Kidney epithelial cell (primary cell): ENCODE results near the gene FADS3. TPM values are rescaled to one million over a fixed set of nuclear protein-coding genes. Genes with fewer than 3 reads are reported as not detected.

Source experiments
- DNase-seq: peaks from one replicate; pipeline ENCODE4 v3.0.0-alpha.2; 2010; ENCODE audit warnings: low read depth
- H3K27me3 ChIP-seq: 2 replicates; pipeline ENCODE4 v1.6.0; 2011; ENCODE audit warnings: low read length; ENCODE audit not compliant: control insufficient read depth, insufficient read depth
- H3K36me3 ChIP-seq: 2 replicates; pipeline ENCODE4 v1.5.1; 2011; ENCODE audit warnings: low read length; ENCODE audit not compliant: control insufficient read depth, insufficient read depth
- H3K4me3 ChIP-seq: 2 replicates; pipeline ENCODE4 v1.5.1; 2011; ENCODE audit warnings: low read depth, mild to moderate bottlenecking, control low read depth, low read length
- CTCF ChIP-seq: IDR thresholded peaks from 2 replicates; pipeline ENCODE4 v1.5.1; 2011; ENCODE audit warnings: mild to moderate bottlenecking, moderate library complexity, low read length, control low read depth, inconsistent platforms; ENCODE audit not compliant: insufficient read depth, poor library complexity, severe bottlenecking
- total RNA-seq: library from RNA; depleted of rRNA; stranded (reverse); fragments of >200 nt; gene quantifications from 2 replicates; pipeline ENCODE4 v1.2.3, GENCODE V29; 2015

Gene FADS3
- total RNA-seq, 1 donor from 2014 or later = 152 TPM

GRCh38 chr11:61903845-61904244 is 12.5 kb upstream of the FADS3 start:
- no peak for TF ChIP-seq CTCF
- no peak overlapping the region for H3K4me3 ChIP-seq

GRCh38 chr11:61902313-61902712 is 11.0 kb upstream of the FADS3 start:
- no peak for TF ChIP-seq CTCF
- H3K36me3 ChIP-seq = no peaks in the 10 kb centered on the region
- H3K27me3 ChIP-seq = no peaks in the 10 kb centered on the region
- H3K4me3 ChIP-seq = no peak overlapping the region
- no peak for DNase-seq

More at GRCh38 chr11:61903845-61904244, 12.5 kb upstream of the FADS3 start:
- Histone ChIP-seq H3K36me3 (no peaks in the 10 kb centered on the region), H3K27me3 (no peaks in the 10 kb centered on the region)
- no peak for DNase-seq

GRCh38 chr11:61901397-61901796 is 10.1 kb upstream of the FADS3 start:
- DNase-seq = no peak
- H3K4me3 ChIP-seq = no peak overlapping the region
- no peaks in the 10 kb centered on the region for H3K27me3 ChIP-seq
- no peak for TF ChIP-seq CTCF
- H3K36me3 ChIP-seq = no peaks in the 10 kb centered on the region

GRCh38 chr11:61900251-61900650 is 8.9 kb upstream of the FADS3 start:
- no peak overlapping the region for H3K4me3 ChIP-seq
- DNase-seq = no peak
- no peak for TF ChIP-seq CTCF
- H3K27me3 ChIP-seq = no peaks in the 10 kb centered on the region
- H3K36me3 ChIP-seq = no peaks in the 10 kb centered on the region

GRCh38 chr11:61899146-61899841 is 7.9 kb upstream of the FADS3 start:
- DNase-seq = no peak
- Histone ChIP-seq H3K36me3 (no peaks in the 10 kb centered on the region), H3K27me3 (no peaks in the 10 kb centered on the region), H3K4me3 (no peak overlapping the region)
- peak; percentile 100 for TF ChIP-seq CTCF

- no peak for DNase-seq
- H3K36me3 ChIP-seq = no peaks in the 10 kb centered on the region
- no peak for TF ChIP-seq CTCF
- no peak overlapping the region for H3K4me3 ChIP-seq
- no peaks in the 10 kb centered on the region for H3K27me3 ChIP-seq
Measured at GRCh38 chr11:61898247-61898582, 6.9 kb upstream of the FADS3 start.
